Astrocyte (in vitro differentiated cells and primary cell): ENCODE data around the gene OIP5.

Experiments used
- CTCF ChIP-seq: IDR thresholded peaks from 2 replicates; pipeline ENCODE4 v1.5.1; 2011; ENCODE audit warnings: low read depth, mild to moderate bottlenecking, inconsistent platforms, low read length, moderate library complexity; ENCODE audit not compliant: insufficient read depth
- EZH2 ChIP-seq: IDR thresholded peaks from 2 replicates; pipeline ENCODE4 v1.6.1; 2012; ENCODE audit warnings: mild to moderate bottlenecking, low read length, inconsistent platforms; ENCODE audit not compliant: insufficient read depth

- TF ChIP-seq CTCF, result no peak
- no peak for TF ChIP-seq EZH2
Measured at GRCh38 chr15:41307679-41308078, 24.7 kb downstream of the OIP5 start.
